SIG-M5 treated with dmso at 0.1 percent for 504 hours (cell line): ENCODE data around the gene CSRNP2.
"Not testable (repeated sequence)": the region's sequence is repeated elsewhere in the genome, so short reads cannot be mapped to it uniquely, and the experiment has no call there.

Source experiments
- DNase-seq: peaks from one replicate; lab custom pipeline; 2025; ENCODE audit not compliant: unreplicated experiment; lab: John Stamatoyannopoulos, UW

CSRNP2 gene

DNA sequence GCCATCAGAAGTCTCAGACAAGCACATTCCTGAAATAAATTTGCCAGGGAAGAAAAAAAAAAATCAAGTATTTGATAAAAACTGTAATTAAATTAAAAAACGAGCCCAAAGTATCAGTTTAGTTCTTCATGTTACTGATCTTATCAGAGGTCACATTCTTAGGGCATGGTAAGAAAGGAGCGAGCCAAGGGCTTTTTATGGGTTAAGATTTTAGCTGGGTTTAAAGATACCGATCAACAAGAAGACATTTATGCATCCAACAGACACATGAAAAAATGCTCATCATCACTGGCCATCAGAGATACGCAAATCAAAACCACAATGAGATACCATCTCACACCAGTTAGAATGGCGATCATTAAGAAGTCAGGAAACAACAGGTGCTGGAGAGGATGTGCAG lies 5.0 kb downstream of the CSRNP2 start:
- not testable (repeated sequence) for DNase-seq

- DNase-seq, result no peak
Observed at GRCh38 chr12:51077930-51078329, 5.5 kb downstream of the CSRNP2 start.

DNA sequence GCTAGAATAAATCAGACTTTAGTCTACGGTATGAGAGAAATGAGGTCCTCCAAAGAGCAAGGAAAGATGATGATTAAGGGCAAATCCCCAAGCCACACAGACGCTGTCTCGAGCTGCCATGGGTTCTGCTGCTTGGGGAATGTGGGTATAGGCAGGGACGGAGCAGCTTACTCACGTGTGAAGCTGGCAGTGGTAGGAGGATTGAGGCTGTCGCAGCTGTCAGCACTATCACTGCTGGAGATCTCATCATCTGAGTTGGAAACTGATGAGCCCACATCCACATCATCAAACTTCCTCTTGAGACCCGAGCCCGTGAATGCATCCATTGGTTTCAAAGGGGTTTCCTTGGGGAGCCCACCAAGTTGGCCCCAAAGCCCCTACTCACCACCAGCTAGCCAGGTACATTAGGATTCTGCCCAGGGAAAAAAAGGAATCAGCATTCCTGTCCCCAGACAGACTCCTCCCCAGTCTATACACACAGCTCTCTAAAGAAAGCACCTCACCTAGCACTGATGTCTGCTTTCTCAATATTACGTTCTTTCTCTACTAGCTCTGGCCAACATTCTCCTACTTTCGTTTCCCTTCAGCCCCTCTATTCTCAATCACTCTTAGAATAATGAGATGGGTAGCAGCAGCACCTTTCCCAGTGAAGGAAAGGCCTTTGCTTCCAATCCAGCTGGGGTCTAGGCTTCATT lies 7.0 kb downstream of the CSRNP2 start:
- no peak for DNase-seq

GRCh38 chr12:51075390-51075789 lies 8.0 kb downstream of the CSRNP2 start:
- no peak for DNase-seq

GRCh38 chr12:51071663-51072062 lies 11.7 kb downstream of the CSRNP2 start:
- DNase-seq, result no peak

- peak; percentile 67 for DNase-seq
Observed at GRCh38 chr12:51070004-51070403, 13.4 kb downstream of the CSRNP2 start.

DNA sequence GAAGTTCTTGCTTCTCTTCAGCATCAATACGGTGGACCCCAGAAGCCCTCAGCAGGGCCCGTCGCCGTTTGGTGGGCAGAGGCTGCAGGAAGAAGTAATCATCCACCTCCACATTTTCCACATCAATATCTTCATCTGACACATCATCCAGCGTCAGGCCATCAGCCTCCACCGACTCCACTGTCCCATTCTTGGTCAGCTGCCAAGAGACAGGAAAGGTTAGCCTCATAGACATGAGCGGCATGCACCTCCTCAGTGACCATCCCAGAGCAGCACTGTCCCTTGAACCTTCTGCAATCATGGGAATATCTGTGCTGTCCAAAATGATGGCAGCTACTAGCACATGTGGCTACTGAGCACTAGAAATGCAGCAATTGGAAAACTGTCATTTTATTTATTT lies 15.6 kb downstream of the CSRNP2 start:
- DNase-seq, result no peak

- no peak for DNase-seq
Observed at GRCh38 chr12:51067229-51067628, 16.2 kb downstream of the CSRNP2 start.

GRCh38 chr12:51065530-51065929 lies 17.9 kb downstream of the CSRNP2 start:
- DNase-seq, result no peak

- no peak for DNase-seq
Observed at GRCh38 chr12:51062631-51063397, 20.6 kb downstream of the CSRNP2 start.

- DNase-seq, result no peak
Observed at GRCh38 chr12:51059086-51059485, 24.3 kb downstream of the CSRNP2 start.

DNA sequence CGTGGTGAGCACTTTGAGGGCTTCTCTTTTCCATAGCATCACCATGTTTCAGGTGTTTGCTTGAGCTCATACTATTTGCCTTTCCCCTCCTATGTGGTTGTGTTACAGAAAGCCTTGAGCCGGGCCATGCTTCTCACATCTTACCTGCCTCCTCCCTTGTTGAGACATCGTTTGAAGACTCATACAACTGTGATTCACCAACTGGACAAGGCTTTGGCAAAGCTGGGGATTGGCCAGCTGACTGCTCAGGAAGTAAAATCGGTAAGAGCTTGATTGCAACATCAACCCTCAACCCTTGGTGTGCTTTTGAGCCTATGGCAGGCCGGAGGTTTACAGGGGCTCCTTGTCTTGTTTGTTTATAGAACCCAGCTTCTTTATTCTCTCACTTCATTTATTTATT lies 27.2 kb downstream of the CSRNP2 start:
- DNase-seq, result peak; percentile 49

GRCh38 chr12:51055060-51055459 lies 28.3 kb downstream of the CSRNP2 start:
- no peak for DNase-seq

DNA sequence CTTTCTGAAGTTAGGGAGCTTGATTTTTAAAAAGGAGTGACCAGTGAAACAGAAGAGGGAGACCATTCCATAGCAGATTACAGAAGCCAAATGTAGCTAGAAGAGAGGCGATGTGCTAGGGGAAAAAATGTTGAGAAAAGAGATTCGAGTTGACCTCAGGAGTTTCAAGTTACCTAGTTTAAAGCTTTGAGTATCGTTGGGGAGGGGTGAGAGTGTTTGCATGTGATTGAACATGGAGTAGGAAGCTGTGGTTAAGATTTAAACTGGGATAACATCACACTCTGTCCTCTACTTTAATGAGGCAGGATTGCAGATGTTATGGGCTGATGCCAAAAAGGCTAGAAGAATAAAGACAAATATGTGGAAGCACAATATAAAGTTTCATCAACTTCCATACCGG lies 31.6 kb downstream of the CSRNP2 start:
- DNase-seq, result no peak

- no peak for DNase-seq
Observed at GRCh38 chr12:51049525-51049924, 33.9 kb downstream of the CSRNP2 start.

DNA sequence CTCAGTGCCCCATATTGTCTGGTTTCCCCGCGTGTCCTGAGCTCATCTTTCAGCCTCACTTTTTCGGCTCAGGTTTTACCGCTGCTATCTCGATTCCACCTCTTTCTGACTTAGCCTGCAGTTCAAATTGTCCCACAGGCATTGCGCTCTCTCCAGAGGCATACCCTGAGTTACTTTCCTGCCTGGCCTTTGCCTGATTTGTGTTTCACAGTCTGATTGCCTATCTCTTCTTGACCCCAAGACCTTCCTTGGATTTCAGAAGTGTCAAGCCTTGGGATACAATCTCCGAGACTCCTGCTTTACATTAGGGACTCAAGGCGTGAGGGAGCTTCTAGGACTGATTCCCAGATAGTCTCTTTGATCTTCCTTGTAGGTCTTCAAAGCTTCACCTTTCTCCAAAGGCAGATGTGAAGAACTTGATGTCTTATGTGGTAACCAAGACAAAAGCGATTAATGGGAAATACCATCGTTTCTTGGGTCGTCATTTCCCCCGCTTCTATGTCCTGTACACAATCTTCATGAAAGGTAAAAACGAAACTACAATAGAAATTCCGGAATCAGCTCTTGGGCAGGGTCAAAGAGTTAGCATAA lies 34.6 kb downstream of the CSRNP2 start:
- no peak for DNase-seq

- DNase-seq, result peak; percentile 99
Observed at GRCh38 chr12:51047655-51048540, 35.5 kb downstream of the CSRNP2 start, which contains the start of gene LETMD1. Gene LETMD1 (plus strand): TSS chr12:51048327. CDS start chr12:51048357, 30 bp downstream.

- DNase-seq, result no peak
Observed at GRCh38 chr12:51036279-51036678, 47.1 kb downstream of the CSRNP2 start.

- DNase-seq, result no peak
Observed at GRCh38 chr12:51033457-51034089, 49.8 kb downstream of the CSRNP2 start.

DNA sequence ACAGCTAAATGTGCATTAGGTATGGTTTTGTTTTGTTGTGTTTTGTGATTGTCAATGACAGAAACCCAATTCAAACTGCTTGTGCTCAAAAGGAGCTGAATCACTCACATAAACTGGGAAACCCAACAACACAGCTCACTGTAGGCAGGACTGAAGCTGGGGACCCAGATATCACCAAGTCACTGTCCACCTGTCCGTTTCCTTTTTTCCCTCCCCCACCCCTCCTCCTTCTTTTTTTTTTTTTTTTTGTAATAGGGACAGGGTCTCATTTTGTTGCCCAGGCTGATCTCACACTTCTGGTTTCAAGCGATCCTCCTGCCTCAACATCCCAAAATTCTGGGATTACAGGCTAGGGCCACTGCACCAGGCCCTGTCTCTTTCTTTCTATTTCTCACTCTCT lies 50.3 kb downstream of the CSRNP2 start:
- no peak for DNase-seq

- no peak for DNase-seq
Observed at GRCh38 chr12:51028813-51029150, 54.6 kb downstream of the CSRNP2 start.
